Panc1 (cell line): ENCODE data around the gene FES. TPM values are rescaled to one million over a fixed set of nuclear protein-coding genes. Genes with fewer than 3 reads are reported as not detected.

ENCODE experiments used
- ATAC-seq: fragments of 200-7000 bp; cut with Tn5 transposase; 2 replicates; pipeline ENCODE4 v1.9.1; 2020; ENCODE audit warnings: mild to moderate bottlenecking, moderate library complexity
- BruUV-seq: library from RNA; stranded (reverse); fragments of 400-500 nt; replicated peaks from 2 replicates; lab custom pipeline; 2021; lab: Mats Ljungman, UMichigan
- CTCF ChIA-PET: fragments of 300-600 bp; sonication (Branson Sonifier 250); formaldehyde crosslinking; loops from one replicate; lab custom pipeline; 2022; ENCODE audit warnings: antibody characterized with exemption; lab: Charles Lee
- POLR2A ChIA-PET: fragments of 300-600 bp; sonication (Branson Sonifier 250); formaldehyde crosslinking; loops from one replicate; lab custom pipeline; 2022; ENCODE audit warnings: antibody characterized with exemption; lab: Charles Lee
- DNase-seq: peaks from one replicate; pipeline ENCODE4 v3.0.0-alpha.2; 2010; ENCODE audit warnings: low read depth, low spot score
- H3K27ac ChIP-seq: 2 replicates; pipeline ENCODE4 v1.5.1; 2011; ENCODE audit warnings: mild to moderate bottlenecking, low read length, inconsistent platforms
- H3K27me3 ChIP-seq: fragments of 200-500 bp; sonication (Bioruptor generic); 2 replicates; pipeline ENCODE4 v1.6.0; 2014; ENCODE audit warnings: low read length, inconsistent platforms; ENCODE audit not compliant: control insufficient read depth, insufficient read depth
- H3K36me3 ChIP-seq: fragments of 200-500 bp; sonication (Bioruptor generic); 2 replicates; pipeline ENCODE4 v1.5.1; 2014; ENCODE audit warnings: inconsistent platforms, mild to moderate bottlenecking, low read length, moderate library complexity; ENCODE audit not compliant: control insufficient read depth, insufficient read depth
- H3K4me1 ChIP-seq: 2 replicates; pipeline ENCODE4 v1.5.1; 2011; ENCODE audit warnings: inconsistent platforms, mild to moderate bottlenecking, low read length, moderate library complexity; ENCODE audit not compliant: control insufficient read depth, insufficient read depth
- H3K4me3 ChIP-seq, 2 experiments: 2 replicates each; pipeline ENCODE4 v1.5.1; 2011 to 2012; ENCODE audit warnings: low read depth in 2 of 2, low read length in 2 of 2, mild to moderate bottlenecking in 2 of 2, inconsistent platforms in 1 of 2, moderate library complexity in 1 of 2
- H3K9me3 ChIP-seq: fragments of 200-500 bp; sonication (Bioruptor generic); 2 replicates; pipeline ENCODE4 v1.5.1; 2014; ENCODE audit warnings: low read depth, mild to moderate bottlenecking, inconsistent platforms, low read length, moderate library complexity; ENCODE audit not compliant: control insufficient read depth, insufficient read depth
- POLR2AphosphoS5 ChIP-seq: IDR thresholded peaks from 2 replicates; pipeline ENCODE4 v1.6.1; 2012; ENCODE audit warnings: mild to moderate bottlenecking, low read depth, low read length, moderate library complexity
- SIN3A ChIP-seq: IDR thresholded peaks from 2 replicates; pipeline ENCODE4 v1.6.1; 2012; ENCODE audit warnings: low read depth, mild to moderate bottlenecking, low read length, moderate library complexity, borderline replicate concordance; ENCODE audit not compliant: insufficient read depth
- TCF7L2 ChIP-seq: IDR thresholded peaks from 2 replicates; pipeline ENCODE4 v1.6.1; 2011; ENCODE audit warnings: mild to moderate bottlenecking, low read depth, low read length, inconsistent platforms
- in situ Hi-C: cut with HindIII; loops from 2 replicates; pipeline ENCODE4 v1.10.0; 2016; ENCODE audit warnings: low sequenced_read_pairs, low pct_unique_long_range_greater_than_20kb
- intact Hi-C: fragments of 100-400 bp; cut with micrococcal nuclease; formaldehyde crosslinking; loops from one replicate; pipeline ENCODE4 v1.10.0; 2022; ENCODE audit not compliant: unreplicated experiment
- total RNA-seq: library from RNA; stranded (reverse); gene quantifications from one replicate; pipeline ENCODE4 v1.2.1, GENCODE V29; 2021; ENCODE audit not compliant: unreplicated experiment
- TF ChIP-seq, protein P1 (sequence below), 2 experiments: IDR thresholded peaks; 2 replicates each; pipeline ENCODE4 v1.6.1; 2011 to 2012; ENCODE audit warnings: low read depth in 2 of 2, control low read depth in 1 of 2, low read length in 1 of 2, mild to moderate bottlenecking in 1 of 2, moderate library complexity in 1 of 2; ENCODE audit not compliant: insufficient read depth in 1 of 2
- TF ChIP-seq, protein P2 (sequence below): fragments of 450-650 bp; IDR thresholded peaks from 2 replicates; pipeline ENCODE4 v1.5.1; 2017; ENCODE audit warnings: mild to moderate bottlenecking

Gene FES
- total RNA-seq, 1 experiment from 2014 or later: 0.64 TPM

DNA sequence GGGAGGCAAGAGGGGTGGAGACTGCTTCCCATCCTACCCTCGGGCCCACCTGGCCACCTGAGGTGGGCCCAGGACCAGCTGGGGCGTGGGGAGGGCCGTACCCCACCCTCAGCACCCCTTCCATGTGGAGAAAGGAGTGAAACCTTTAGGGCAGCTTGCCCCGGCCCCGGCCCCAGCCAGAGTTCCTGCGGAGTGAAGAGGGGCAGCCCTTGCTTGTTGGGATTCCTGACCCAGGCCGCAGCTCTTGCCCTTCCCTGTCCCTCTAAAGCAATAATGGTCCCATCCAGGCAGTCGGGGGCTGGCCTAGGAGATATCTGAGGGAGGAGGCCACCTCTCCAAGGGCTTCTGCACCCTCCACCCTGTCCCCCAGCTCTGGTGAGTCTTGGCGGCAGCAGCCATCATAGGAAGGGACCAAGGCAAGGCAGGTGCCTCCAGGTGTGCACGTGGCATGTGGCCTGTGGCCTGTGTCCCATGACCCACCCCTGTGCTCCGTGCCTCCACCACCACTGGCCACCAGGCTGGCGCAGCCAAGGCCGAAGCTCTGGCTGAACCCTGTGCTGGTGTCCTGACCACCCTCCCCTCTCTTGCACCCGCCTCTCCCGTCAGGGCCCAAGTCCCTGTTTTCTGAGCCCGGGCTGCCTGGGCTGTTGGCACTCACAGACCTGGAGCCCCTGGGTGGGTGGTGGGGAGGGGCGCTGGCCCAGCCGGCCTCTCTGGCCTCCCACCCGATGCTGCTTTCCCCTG, 2.2 kb upstream of the FES start:
- Histone ChIP-seq H3K36me3 (peaks cover 3% of the 10 kb centered on the region; the same call in 1 of the 2 replicates), H3K27ac (no peak overlapping the region), H3K9me3 (no peaks in the 10 kb centered on the region), H3K27me3 (no peaks in the 10 kb centered on the region), H3K4me3 (no peak overlapping the region), H3K4me1 (no peaks in the 10 kb centered on the region)
- DNase-seq (no peak), ATAC-seq (no peak)
- intact Hi-C loops (no loop called here), in situ Hi-C loops (no loop called here)
- ChIA-PET CTCF (no interaction called here), POLR2A (no interaction called here)
- TF ChIP-seq SIN3A (no peak), POLR2AphosphoS5 (no peak), TCF7L2 (no peak)
- TF ChIP-seq, protein P1, sequence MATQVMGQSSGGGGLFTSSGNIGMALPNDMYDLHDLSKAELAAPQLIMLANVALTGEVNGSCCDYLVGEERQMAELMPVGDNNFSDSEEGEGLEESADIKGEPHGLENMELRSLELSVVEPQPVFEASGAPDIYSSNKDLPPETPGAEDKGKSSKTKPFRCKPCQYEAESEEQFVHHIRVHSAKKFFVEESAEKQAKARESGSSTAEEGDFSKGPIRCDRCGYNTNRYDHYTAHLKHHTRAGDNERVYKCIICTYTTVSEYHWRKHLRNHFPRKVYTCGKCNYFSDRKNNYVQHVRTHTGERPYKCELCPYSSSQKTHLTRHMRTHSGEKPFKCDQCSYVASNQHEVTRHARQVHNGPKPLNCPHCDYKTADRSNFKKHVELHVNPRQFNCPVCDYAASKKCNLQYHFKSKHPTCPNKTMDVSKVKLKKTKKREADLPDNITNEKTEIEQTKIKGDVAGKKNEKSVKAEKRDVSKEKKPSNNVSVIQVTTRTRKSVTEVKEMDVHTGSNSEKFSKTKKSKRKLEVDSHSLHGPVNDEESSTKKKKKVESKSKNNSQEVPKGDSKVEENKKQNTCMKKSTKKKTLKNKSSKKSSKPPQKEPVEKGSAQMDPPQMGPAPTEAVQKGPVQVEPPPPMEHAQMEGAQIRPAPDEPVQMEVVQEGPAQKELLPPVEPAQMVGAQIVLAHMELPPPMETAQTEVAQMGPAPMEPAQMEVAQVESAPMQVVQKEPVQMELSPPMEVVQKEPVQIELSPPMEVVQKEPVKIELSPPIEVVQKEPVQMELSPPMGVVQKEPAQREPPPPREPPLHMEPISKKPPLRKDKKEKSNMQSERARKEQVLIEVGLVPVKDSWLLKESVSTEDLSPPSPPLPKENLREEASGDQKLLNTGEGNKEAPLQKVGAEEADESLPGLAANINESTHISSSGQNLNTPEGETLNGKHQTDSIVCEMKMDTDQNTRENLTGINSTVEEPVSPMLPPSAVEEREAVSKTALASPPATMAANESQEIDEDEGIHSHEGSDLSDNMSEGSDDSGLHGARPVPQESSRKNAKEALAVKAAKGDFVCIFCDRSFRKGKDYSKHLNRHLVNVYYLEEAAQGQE (IDR thresholded peaks at IDR 0.05; ENCODE audit: insufficient read depth in 1 of 2, low read depth in 2 of 2, low read length in 1 of 2): no peak
- TF ChIP-seq, protein P2, sequence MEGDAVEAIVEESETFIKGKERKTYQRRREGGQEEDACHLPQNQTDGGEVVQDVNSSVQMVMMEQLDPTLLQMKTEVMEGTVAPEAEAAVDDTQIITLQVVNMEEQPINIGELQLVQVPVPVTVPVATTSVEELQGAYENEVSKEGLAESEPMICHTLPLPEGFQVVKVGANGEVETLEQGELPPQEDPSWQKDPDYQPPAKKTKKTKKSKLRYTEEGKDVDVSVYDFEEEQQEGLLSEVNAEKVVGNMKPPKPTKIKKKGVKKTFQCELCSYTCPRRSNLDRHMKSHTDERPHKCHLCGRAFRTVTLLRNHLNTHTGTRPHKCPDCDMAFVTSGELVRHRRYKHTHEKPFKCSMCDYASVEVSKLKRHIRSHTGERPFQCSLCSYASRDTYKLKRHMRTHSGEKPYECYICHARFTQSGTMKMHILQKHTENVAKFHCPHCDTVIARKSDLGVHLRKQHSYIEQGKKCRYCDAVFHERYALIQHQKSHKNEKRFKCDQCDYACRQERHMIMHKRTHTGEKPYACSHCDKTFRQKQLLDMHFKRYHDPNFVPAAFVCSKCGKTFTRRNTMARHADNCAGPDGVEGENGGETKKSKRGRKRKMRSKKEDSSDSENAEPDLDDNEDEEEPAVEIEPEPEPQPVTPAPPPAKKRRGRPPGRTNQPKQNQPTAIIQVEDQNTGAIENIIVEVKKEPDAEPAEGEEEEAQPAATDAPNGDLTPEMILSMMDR: no peak
- BruUV-seq: TSS peak; percentile 62

- ATAC-seq (no peak), DNase-seq (no peak)
- ChIA-PET CTCF (interaction anchor here (0.5 kb wide), 1 partner anchor 14 kb away, joined by 4 read pairs; no protein-coding TSS in a partner anchor), POLR2A (no interaction called here)
- BruUV-seq: no TSS peak
- H3K9me3 ChIP-seq: no peaks in the 10 kb centered on the region
- in situ Hi-C loops: no loop called here
- no peak overlapping the region for H3K27ac ChIP-seq
- no peaks in the 10 kb centered on the region for H3K27me3 ChIP-seq
- H3K4me3 ChIP-seq: no peak overlapping the region
- H3K36me3 ChIP-seq: peaks cover 3% of the 10 kb centered on the region; the same call in 1 of the 2 replicates
- TF ChIP-seq POLR2AphosphoS5: no peak
- no peaks in the 10 kb centered on the region for H3K4me1 ChIP-seq
- intact Hi-C loops: no loop called here
These were observed 1.4 kb upstream of the FES start for GRCh38 chr15:90882781-90883525.
